ENCODE data around the gene C12orf42. TPM values are rescaled to one million over a fixed set of nuclear protein-coding genes. Genes with fewer than 3 reads are reported as not detected.

Gene C12orf42
- total RNA-seq, 1 donor from 2014 or later, result not detected

- Mint-ChIP-seq H3K9me3 (no peaks in the 10 kb centered on the region), H3K4me1 (no peaks in the 10 kb centered on the region), H3K27ac (no peak overlapping the region), H3K4me3 (no peak overlapping the region), H3K27me3 (no peaks in the 10 kb centered on the region), H3K36me3 (ENCODE audit: low read depth) (no peaks in the 10 kb centered on the region)
- intact Hi-C loops (cut with micrococcal nuclease), result no loop called here
- no peak for DNase-seq
Measured at GRCh38 chr12:103330672-103331071, 165.1 kb downstream of the C12orf42 start.

DNA sequence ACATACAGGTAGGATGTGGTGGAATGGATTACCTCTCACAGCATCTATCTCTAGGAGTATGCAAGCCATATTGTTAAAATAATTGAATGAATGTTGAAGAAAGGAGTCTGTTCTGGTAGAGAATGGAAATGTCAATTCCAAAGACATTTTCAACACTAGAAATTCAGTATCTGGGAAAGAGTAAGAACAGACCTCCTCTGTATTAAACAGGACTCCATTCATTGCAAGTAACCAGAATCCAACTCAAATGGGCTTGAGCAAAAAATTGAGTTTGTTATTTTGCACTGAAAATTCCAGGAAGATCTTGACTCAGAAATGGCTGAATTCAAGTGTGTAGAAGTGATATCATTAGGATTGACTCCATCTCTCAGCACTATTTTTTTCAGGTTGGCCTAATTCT, 168.1 kb downstream of the C12orf42 start:
- H3K36me3 Mint-ChIP-seq (ENCODE audit: low read depth), result no peaks in the 10 kb centered on the region
- peaks cover 4% of the 10 kb centered on the region for H3K9me3 Mint-ChIP-seq
- no peak overlapping the region for H3K4me3 Mint-ChIP-seq
- DNase-seq, result no peak
- no peak overlapping the region for H3K27ac Mint-ChIP-seq
- no peaks in the 10 kb centered on the region for H3K4me1 Mint-ChIP-seq
- intact Hi-C loops (cut with micrococcal nuclease), result loop anchor here (10.0 kb wide), 1 partner anchor 217 kb away; no protein-coding TSS in a partner anchor
- no peaks in the 10 kb centered on the region for H3K27me3 Mint-ChIP-seq

- Mint-ChIP-seq H3K4me3 (no peak overlapping the region), H3K36me3 (ENCODE audit: low read depth) (no peaks in the 10 kb centered on the region), H3K4me1 (no peaks in the 10 kb centered on the region), H3K27ac (no peak overlapping the region), H3K9me3 (peaks cover 8% of the 10 kb centered on the region), H3K27me3 (no peaks in the 10 kb centered on the region)
- DNase-seq, result no peak
- intact Hi-C loops (cut with micrococcal nuclease), result loop anchor here (10.0 kb wide), 1 partner anchor 219 kb away; no protein-coding TSS in a partner anchor
Measured at GRCh38 chr12:103326190-103326589, 169.6 kb downstream of the C12orf42 start.

GRCh38 chr12:103318566-103318965, 177.2 kb downstream of the C12orf42 start:
- peaks cover 3% of the 10 kb centered on the region for H3K4me1 Mint-ChIP-seq
- H3K9me3 Mint-ChIP-seq, result peaks cover 19% of the 10 kb centered on the region
- no peak overlapping the region for H3K27ac Mint-ChIP-seq
- no peak for DNase-seq
- no peak overlapping the region for H3K4me3 Mint-ChIP-seq
- no peaks in the 10 kb centered on the region for H3K27me3 Mint-ChIP-seq
- no peaks in the 10 kb centered on the region for H3K36me3 Mint-ChIP-seq (ENCODE audit: low read depth)
- intact Hi-C loops (cut with micrococcal nuclease), result no loop called here

- intact Hi-C loops (cut with micrococcal nuclease), result no loop called here
- Mint-ChIP-seq H3K36me3 (ENCODE audit: low read depth) (no peaks in the 10 kb centered on the region), H3K9me3 (peaks cover 15% of the 10 kb centered on the region), H3K27ac (no peak overlapping the region), H3K4me1 (peaks cover 3% of the 10 kb centered on the region), H3K27me3 (no peaks in the 10 kb centered on the region), H3K4me3 (no peak overlapping the region)
- DNase-seq, result no peak
Measured at GRCh38 chr12:103317220-103317619, 178.5 kb downstream of the C12orf42 start.

DNA sequence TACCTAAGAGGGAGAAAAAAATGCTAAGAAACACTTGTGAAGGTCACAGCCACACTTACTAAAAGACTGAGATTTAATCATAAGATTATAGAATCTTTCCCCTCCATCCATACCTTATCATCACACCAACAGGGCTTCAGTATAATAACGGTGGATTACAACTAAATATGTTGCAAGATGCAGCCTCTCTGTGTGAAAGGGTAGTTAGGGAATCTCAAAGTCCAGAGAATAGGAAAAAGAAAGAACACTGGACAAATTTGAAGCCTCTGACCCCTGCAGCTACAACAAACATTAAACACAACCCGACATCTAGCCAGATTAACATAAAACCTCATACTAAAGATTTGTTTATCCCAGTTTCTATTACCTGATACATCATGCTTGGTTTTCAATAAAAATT, 181.0 kb downstream of the C12orf42 start:
- DNase-seq, result no peak
- Mint-ChIP-seq H3K27ac (no peak overlapping the region), H3K4me1 (peaks cover 3% of the 10 kb centered on the region), H3K27me3 (no peaks in the 10 kb centered on the region), H3K9me3 (peaks cover 11% of the 10 kb centered on the region), H3K4me3 (no peak overlapping the region), H3K36me3 (ENCODE audit: low read depth) (no peaks in the 10 kb centered on the region)
- intact Hi-C loops (cut with micrococcal nuclease), result no loop called here

DNA sequence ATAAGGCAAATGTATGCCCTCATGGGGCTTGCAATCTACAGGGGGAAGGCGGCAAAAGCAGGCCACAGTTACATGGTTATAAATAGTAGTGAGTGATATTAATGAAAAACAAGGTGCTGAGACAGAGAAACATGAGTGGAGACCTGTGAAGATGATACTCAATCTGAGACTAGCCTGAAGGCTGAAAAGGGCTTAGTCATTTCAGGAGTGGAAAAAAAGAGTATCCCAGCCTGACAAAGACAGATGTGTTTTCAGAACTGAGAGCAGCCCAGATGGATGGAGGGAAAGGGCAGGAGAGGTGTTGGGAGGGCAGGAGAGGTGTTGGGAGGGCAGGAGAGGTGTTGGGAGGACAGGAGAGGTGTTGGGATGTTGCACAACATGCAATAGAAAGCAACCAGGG, 181.9 kb downstream of the C12orf42 start:
- H3K27ac Mint-ChIP-seq, result no peak overlapping the region

DNA sequence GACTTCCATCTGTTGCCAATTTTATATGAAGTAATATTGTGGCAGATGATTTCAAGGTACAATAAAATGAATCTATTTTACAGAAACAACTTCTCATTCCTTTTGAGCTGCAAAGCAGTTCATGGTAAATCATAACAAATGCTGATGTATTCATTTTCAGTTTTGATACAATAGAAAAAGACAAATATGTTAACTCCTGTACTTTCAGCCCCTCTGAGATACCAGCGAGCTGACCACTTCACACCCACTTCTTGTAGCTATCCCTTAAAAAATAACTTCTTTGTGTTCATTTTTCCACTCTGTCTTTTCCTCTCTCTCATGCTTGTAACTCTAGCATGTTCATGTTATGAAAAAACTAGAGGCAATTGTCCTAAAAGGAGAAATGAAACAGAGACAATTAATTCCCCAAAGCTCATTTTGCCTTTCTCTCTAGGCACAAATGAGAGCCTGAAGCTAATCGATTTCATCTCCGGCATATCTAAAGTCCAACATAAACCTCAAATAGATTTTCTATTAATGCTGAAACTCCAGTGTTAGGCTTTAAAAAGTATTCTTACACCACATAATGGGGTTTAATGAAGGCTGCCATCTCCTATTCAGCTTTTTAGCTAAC, 182.9 kb downstream of the C12orf42 start:
- no peaks in the 10 kb centered on the region for H3K36me3 Mint-ChIP-seq (ENCODE audit: low read depth)
- peaks cover 3% of the 10 kb centered on the region for H3K4me1 Mint-ChIP-seq
- no peak overlapping the region for H3K4me3 Mint-ChIP-seq
- no peak overlapping the region for H3K27ac Mint-ChIP-seq
- intact Hi-C loops (cut with micrococcal nuclease), result no loop called here
- no peak for DNase-seq
- H3K9me3 Mint-ChIP-seq, result peaks cover 11% of the 10 kb centered on the region
- no peaks in the 10 kb centered on the region for H3K27me3 Mint-ChIP-seq

More for the DNA sequence above, 181.9 kb downstream of the C12orf42 start:
- Mint-ChIP-seq H3K27me3 (no peaks in the 10 kb centered on the region), H3K9me3 (peaks cover 11% of the 10 kb centered on the region), H3K36me3 (ENCODE audit: low read depth) (no peaks in the 10 kb centered on the region), H3K4me1 (peaks cover 3% of the 10 kb centered on the region), H3K4me3 (no peak overlapping the region)
- intact Hi-C loops (cut with micrococcal nuclease), result no loop called here
- no peak for DNase-seq

GRCh38 chr12:103310546-103311270, 185.1 kb downstream of the C12orf42 start:
- Mint-ChIP-seq H3K36me3 (ENCODE audit: low read depth) (no peaks in the 10 kb centered on the region), H3K4me3 (no peak overlapping the region), H3K4me1 (peaks cover 3% of the 10 kb centered on the region), H3K27ac (no peak overlapping the region), H3K9me3 (no peaks in the 10 kb centered on the region), H3K27me3 (no peaks in the 10 kb centered on the region)
- intact Hi-C loops (cut with micrococcal nuclease), result no loop called here
- DNase-seq, result no peak

DNA sequence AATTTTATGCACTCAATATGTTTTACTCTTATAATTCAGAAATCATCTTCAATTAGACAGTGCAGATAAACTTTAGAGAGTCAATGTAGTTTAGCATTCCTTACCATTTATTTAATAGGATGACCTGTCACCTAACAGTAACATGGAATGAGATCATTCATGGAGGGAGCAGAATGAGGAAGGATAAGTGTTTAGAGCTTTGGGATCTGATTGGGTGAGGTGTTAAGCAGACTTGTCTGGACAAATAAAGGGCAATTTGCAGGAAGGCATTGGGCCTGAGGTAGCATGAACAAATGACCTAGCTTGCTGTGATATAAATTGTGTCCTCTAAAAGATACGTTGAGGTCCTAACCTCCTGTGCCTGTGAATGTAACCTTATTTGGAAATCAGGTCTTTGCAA, 187.4 kb downstream of the C12orf42 start:
- H3K27ac Mint-ChIP-seq, result no peak overlapping the region
- H3K27me3 Mint-ChIP-seq, result no peaks in the 10 kb centered on the region
- DNase-seq, result no peak
- no peak overlapping the region for H3K4me3 Mint-ChIP-seq
- no peaks in the 10 kb centered on the region for H3K4me1 Mint-ChIP-seq
- H3K9me3 Mint-ChIP-seq, result no peaks in the 10 kb centered on the region
- H3K36me3 Mint-ChIP-seq (ENCODE audit: low read depth), result no peaks in the 10 kb centered on the region
- intact Hi-C loops (cut with micrococcal nuclease), result no loop called here

- peaks cover 3% of the 10 kb centered on the region for H3K27me3 Mint-ChIP-seq
- DNase-seq, result no peak
- no peak overlapping the region for H3K4me3 Mint-ChIP-seq
- intact Hi-C loops (cut with micrococcal nuclease), result no loop called here
- no peak overlapping the region for H3K27ac Mint-ChIP-seq
- H3K9me3 Mint-ChIP-seq, result no peaks in the 10 kb centered on the region
- H3K4me1 Mint-ChIP-seq, result no peaks in the 10 kb centered on the region
- H3K36me3 Mint-ChIP-seq (ENCODE audit: low read depth), result no peaks in the 10 kb centered on the region
Measured at GRCh38 chr12:103303484-103303883, 192.3 kb downstream of the C12orf42 start.

DNA sequence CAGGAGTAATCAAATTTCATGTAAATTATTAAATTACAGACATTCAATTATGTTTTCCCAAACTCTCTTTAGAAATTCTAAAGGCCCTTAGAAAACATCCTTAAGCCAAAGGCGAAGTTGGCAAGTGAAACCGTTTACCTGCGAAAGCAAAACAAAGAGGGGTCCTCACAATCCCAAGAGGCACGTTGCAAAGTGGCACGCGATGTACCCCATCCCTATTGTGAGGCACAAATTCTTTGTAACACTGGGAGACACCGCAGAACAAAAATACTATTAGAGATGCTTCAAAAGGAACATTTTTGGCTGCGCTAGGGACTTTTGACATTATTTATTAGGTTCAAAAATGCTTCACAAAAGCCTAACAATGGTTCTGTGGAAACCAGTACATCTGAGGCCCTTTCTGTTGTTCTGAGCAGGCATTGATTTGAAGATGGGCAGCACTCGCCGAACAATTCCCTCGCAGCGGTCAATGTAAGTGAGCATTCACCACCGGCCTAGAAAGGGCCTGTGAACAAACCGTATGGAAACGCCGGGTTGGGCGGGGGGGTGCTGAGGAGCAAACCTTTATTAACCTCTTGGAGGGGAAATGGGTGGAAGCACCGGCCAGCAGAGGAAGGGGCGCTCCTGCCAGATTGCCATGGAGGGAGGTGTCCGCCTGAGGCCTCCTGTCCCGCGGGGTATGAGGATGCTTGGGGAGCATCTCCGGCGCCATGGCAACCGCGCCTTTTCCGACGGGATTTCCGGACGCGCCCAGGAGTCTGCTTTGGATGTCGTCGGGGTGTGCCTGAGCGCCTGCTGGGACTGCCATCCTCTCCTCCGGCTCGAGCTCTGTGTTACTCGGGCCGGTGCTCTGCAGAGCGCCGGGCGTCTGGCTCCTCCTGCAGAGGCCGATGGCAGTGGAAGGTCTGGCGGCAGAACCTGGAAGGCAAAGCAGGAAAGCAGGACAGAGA, 193.9 kb downstream of the C12orf42 start:
- Mint-ChIP-seq H3K27me3 (peaks cover 3% of the 10 kb centered on the region), H3K4me3 (no peak overlapping the region), H3K36me3 (ENCODE audit: low read depth) (no peaks in the 10 kb centered on the region), H3K9me3 (peaks cover 3% of the 10 kb centered on the region), H3K27ac (no peak overlapping the region), H3K4me1 (no peaks in the 10 kb centered on the region)
- no peak for DNase-seq
- intact Hi-C loops (cut with micrococcal nuclease), result no loop called here

- Mint-ChIP-seq H3K27ac (no peak overlapping the region), H3K4me3 (no peak overlapping the region), H3K36me3 (ENCODE audit: low read depth) (no peaks in the 10 kb centered on the region), H3K9me3 (no peaks in the 10 kb centered on the region), H3K4me1 (no peaks in the 10 kb centered on the region), H3K27me3 (peaks cover 2% of the 10 kb centered on the region)
- intact Hi-C loops (cut with micrococcal nuclease), result no loop called here
- no peak for DNase-seq
Measured at GRCh38 chr12:103288016-103288415, 207.8 kb downstream of the C12orf42 start.

GRCh38 chr12:103282124-103282523, 213.6 kb downstream of the C12orf42 start:
- no peaks in the 10 kb centered on the region for H3K9me3 Mint-ChIP-seq
- H3K27me3 Mint-ChIP-seq, result peaks cover 2% of the 10 kb centered on the region
- H3K4me1 Mint-ChIP-seq, result peaks cover 14% of the 10 kb centered on the region
- no peak overlapping the region for H3K4me3 Mint-ChIP-seq
- H3K36me3 Mint-ChIP-seq (ENCODE audit: low read depth), result no peaks in the 10 kb centered on the region
- H3K27ac Mint-ChIP-seq, result no peak overlapping the region
- intact Hi-C loops (cut with micrococcal nuclease), result no loop called here
- DNase-seq, result no peak

Data from activated CD4-positive, alpha-beta T cell treated with anti-CD3 and anti-CD28 coated beads, Interleukin-2, amount 10 ng/mL, durations not matched to agents 24 days and 14 days (primary cell).